Fibroblast of lung (primary cell): ENCODE data around the gene ANKRD24.

ENCODE experiments used
- EZH2 ChIP-seq: IDR thresholded peaks from 2 replicates; pipeline ENCODE4 v1.5.1; 2012; ENCODE audit warnings: low read length, control low read depth, mild to moderate bottlenecking; ENCODE audit errors: missing control alignments
- TF ChIP-seq, protein P1 (sequence below), 2 donors: IDR thresholded peaks in 1 of 2; conservative IDR thresholded peaks in 1 of 2; 1 replicate in 1 of 2; 2 replicates in 1 of 2; pipeline ENCODE4 v1.5.1; 2011 to 2012; ENCODE audit warnings: low read length in 2 of 2, control low read depth in 1 of 2, inconsistent platforms in 1 of 2, low read depth in 1 of 2, mild to moderate bottlenecking in 1 of 2

DNA sequence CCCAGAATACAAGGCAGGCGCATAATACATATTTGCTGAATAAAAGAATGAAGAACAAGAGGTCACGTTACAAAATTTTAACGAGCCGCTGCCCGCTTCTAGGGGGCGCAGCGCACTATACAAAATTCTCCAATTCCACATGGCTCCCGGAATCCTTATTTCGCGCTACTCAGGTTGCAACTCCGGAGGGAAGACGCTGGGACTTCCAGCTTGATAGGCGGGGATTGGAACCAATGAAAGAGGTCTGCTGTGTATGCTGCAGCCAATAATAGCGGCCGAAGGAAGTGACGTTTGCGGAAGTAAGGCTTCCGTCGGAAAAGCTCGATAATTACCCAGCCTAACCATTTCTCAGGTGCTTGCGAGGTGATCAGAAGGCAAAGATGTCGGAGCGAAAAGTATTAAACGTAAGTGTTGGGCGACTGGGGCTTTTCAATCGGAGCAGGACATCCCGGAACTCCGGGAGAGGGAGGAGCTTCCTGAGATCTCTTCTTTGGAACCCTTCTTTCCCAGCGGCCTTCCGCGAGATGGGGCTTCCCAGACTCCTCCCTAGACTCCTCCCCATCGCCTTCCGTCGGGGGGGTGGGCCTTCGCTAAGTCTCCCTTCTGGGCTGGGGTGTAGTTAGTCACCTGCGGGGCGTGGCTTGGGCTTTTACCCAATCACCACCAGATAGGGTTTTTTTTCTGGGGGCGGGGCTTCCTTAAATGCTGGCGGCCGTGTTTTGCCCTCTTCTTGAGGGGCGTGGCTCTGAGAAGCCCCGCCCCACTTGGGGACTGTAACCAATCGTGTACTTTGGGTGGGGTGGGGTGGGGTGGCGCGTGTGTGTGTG lies 64.5 kb downstream of the ANKRD24 start, which contains the start of gene YJU2:
- TF ChIP-seq, protein P1, sequence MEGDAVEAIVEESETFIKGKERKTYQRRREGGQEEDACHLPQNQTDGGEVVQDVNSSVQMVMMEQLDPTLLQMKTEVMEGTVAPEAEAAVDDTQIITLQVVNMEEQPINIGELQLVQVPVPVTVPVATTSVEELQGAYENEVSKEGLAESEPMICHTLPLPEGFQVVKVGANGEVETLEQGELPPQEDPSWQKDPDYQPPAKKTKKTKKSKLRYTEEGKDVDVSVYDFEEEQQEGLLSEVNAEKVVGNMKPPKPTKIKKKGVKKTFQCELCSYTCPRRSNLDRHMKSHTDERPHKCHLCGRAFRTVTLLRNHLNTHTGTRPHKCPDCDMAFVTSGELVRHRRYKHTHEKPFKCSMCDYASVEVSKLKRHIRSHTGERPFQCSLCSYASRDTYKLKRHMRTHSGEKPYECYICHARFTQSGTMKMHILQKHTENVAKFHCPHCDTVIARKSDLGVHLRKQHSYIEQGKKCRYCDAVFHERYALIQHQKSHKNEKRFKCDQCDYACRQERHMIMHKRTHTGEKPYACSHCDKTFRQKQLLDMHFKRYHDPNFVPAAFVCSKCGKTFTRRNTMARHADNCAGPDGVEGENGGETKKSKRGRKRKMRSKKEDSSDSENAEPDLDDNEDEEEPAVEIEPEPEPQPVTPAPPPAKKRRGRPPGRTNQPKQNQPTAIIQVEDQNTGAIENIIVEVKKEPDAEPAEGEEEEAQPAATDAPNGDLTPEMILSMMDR (conservative IDR thresholded peaks at IDR 0.05 in 1 of 2, IDR thresholded peaks at IDR 0.05 in 1 of 2; ENCODE audit: low read depth in 1 of 2, low read length in 2 of 2) = peak; percentile 49 to 56
- TF ChIP-seq EZH2 = no peak
